Measurements from ENCODE around the gene ZFP36. TPM values are rescaled to one million over a fixed set of nuclear protein-coding genes. Genes with fewer than 3 reads are reported as not detected.

ZFP36 gene
- total and polyA plus RNA-seq, 2 of the 8 experiments (the other 6 are each of a cell fraction or from before 2014, with no cell fraction given), result 4.0 to 10.9 TPM

DNA sequence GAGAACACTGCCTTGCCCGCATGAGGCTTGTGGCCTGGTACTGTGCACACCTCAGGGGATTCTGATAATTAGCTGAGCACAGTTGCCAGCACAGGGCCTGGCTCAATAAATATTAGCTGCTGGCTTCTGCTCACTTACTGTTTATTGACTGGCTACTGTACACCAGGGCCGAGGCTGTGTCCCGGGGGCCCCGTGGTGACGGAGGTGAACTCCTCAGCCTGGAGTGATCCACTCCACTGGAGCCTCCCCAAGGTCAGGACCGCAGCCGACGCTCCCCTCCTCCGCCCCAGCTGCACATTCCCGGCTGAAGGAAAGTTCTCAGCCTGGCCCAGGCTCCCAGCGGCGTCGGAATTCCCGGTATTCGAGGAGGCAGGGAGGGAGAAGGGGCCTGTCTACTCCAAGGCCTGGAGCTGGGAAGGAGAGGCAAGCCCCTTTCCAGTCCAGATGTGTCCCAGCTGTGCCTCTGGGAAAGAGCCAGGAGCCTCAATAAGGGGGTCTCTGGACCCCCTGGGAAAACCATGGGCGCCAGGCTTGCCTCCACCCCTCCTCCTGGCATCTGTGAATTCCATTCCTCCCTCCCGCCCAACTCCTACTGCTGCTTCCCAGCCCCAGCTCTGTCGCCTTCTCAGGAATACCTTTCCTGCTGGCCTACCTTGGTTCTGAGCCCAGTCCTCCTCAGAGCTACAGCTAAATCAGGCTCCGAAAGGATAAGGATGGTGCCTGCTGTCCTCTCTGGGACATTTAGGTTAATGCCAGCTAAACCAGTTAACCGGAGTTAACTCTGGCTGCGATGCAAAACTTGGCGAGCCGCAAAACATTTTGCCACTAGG is 21.9 kb downstream of the ZFP36 start (continued):
- TF ChIP-seq SRF (IDR thresholded peaks at IDR 0.05; ENCODE audit: low read depth, low read length), result no peak

Measured in H1 (cell line).